ENCODE measurements around the gene CHAT. TPM values are rescaled to one million over a fixed set of nuclear protein-coding genes. Genes with fewer than 3 reads are reported as not detected.

CHAT gene
- total RNA-seq, 3 donors from 2014 or later, result not detected

DNA sequence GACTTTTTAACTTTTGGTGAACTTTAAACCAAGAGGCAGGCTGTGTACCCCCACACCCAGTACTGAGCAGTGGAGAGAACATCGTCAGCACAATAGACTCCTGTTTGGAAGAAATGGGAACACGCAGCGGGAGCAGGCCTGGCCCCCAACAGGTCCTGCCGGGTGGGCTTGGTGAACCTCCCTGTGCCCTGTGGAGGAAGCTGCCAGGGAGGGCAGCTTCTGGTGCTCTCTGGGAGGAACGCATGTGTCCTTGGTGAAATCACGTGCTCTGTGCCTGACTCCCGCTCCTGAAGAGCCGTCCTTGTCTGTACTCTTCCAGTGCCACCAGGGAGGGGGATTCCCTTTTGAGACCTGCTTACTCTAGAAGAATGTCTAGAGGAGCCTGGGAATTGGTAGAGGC is 31.6 kb downstream of the CHAT start:
- Mint-ChIP-seq H3K4me3 (no peak overlapping the region), H3K9me3 (no peaks in the 10 kb centered on the region), H3K36me3 (ENCODE audit: insufficient read depth) (no peaks in the 10 kb centered on the region), H3K4me1 (ENCODE audit: low read depth) (peaks cover 8% of the 10 kb centered on the region), H3K27me3 (ENCODE audit: low read depth) (peaks cover 32% of the 10 kb centered on the region)
- no peak for ATAC-seq
- no peak for DNase-seq

DNA sequence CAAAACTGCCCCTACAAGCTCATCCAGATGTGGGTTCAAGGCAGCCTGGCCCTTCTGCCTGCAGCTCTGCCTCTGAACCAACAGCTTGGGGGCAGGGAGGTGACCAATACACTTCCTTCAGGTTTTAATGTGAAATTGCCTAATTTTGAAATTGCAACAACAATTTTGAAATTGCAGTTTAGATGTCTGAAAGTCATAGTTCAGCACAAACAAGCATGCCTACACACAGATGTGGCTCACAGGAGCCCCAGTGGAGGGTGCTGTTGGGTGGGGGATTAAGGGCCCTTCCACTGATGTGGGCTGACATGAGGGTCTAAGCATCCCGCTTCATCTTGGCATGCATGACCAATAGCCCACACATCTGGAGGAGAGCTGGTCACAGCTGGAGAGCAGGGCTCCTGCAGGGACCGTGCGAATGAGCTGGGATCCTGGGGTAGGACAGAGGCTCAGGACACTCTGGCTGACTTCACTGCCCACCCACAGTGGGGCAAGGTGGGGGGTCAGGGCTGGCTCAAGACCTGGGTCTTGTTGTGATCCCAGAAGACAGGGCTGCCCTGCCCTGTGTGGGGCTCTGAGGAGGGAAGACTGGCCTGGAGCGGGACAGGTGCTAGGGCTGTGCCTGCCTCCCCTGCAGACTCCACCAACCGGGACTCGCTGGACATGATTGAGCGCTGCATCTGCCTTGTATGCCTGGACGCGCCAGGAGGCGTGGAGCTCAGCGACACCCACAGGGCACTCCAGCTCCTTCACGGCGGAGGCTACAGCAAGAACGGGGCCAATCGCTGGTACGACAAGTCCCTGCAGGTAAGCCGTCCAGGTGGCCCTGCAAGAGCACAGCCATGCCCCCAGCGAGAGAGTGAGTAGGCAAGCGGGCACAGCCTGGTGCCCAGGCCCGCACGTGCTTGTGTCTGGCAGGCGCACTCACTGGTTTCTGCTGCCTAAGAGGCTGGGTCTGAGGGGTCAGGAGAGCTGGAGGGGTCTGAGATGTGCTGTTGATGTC is 32.3 kb downstream of the CHAT start:
- Mint-ChIP-seq H3K36me3 (ENCODE audit: insufficient read depth) (no peaks in the 10 kb centered on the region), H3K9me3 (no peaks in the 10 kb centered on the region), H3K4me3 (no peak overlapping the region), H3K4me1 (ENCODE audit: low read depth) (peaks cover 8% of the 10 kb centered on the region), H3K27me3 (ENCODE audit: low read depth) (peaks cover 26% of the 10 kb centered on the region)
- DNase-seq, result no peak
- ATAC-seq, result no peak

DNA sequence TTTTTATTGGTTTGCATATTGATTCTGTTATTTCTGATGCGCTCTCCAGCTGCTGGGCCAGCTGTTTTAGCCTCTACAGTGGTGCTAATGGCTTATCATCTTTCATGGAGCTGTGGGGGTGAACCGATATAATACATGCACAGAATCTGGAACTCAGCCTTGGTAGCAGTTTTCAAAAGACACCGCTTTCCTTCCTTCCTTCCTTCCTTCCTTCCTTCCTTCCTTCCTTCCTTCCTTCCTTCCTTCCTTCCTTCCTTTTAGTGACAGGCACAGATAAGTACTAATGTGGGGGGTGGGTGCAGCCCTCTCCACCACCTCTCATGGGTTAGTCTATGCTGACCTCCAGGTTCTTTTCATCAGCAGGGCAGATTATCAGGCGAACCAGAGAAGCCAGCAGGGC is 33.7 kb downstream of the CHAT start:
- Mint-ChIP-seq H3K4me3 (no peak overlapping the region), H3K4me1 (ENCODE audit: low read depth) (peaks cover 8% of the 10 kb centered on the region), H3K36me3 (ENCODE audit: insufficient read depth) (no peaks in the 10 kb centered on the region), H3K9me3 (no peaks in the 10 kb centered on the region), H3K27me3 (ENCODE audit: low read depth) (peaks cover 21% of the 10 kb centered on the region)
- no peak for DNase-seq
- no peak for ATAC-seq

DNA sequence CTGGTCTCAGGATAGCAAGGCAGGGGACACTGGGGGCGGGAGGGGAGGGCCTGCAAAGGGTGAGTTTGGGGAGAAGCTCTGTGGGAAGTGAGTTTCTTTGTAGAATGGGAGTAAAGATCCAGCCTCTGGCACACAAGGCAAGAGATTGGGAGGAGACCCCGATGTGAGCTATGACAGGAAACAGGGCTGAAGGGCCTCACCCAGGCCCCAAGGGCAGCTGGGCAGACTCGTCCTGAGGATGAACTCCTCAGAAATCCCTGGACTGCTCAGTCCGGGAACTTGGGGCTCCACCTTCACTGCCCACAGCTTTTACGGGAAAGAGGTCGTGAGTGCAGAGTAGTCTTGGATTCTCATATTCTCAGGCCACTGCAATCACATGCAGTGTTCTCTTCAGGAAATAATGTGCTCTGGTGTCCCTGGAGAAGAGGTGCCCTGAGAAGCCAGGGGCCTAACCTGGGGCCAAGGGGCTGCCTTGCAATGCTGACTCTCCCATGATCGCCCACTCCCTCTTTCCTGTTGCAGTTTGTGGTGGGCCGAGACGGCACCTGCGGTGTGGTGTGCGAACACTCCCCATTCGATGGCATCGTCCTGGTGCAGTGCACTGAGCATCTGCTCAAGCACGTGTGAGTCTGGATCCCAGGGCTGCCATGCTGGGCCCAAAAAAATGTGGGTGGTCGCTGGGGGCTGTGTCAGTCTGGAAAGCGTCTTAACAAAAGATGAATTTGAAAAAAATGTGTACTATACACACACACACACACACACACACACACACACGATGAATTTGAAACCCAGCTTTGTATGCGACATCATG is 34.4 kb downstream of the CHAT start:
- peaks cover 8% of the 10 kb centered on the region for H3K4me1 Mint-ChIP-seq (ENCODE audit: low read depth)
- H3K36me3 Mint-ChIP-seq (ENCODE audit: insufficient read depth), result no peaks in the 10 kb centered on the region
- ATAC-seq (no peak), DNase-seq (no peak)
- no peaks in the 10 kb centered on the region for H3K9me3 Mint-ChIP-seq
- H3K4me3 Mint-ChIP-seq, result no peak overlapping the region
- peaks cover 16% of the 10 kb centered on the region for H3K27me3 Mint-ChIP-seq (ENCODE audit: low read depth)

DNA sequence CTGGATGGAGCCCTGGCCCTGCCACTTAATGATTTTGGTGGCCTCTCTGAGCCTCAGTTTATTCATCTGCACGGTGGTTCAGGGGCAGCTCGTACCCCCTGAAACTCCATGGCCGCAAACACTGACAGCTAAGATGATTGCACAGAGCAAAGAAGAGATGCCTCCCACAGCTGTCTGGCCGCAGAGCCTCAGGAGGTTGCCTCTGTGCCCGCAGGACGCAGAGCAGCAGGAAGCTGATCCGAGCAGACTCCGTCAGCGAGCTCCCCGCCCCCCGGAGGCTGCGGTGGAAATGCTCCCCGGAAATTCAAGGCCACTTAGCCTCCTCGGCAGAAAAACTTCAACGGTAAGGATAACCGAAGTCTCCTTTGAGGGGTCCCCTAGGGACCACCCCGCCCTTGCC is 35.5 kb downstream of the CHAT start:
- peak; percentile 31 to 48 for ATAC-seq
- H3K9me3 Mint-ChIP-seq, result no peaks in the 10 kb centered on the region
- H3K27me3 Mint-ChIP-seq (ENCODE audit: low read depth), result peaks cover 15% of the 10 kb centered on the region
- no peak for DNase-seq
- no peaks in the 10 kb centered on the region for H3K36me3 Mint-ChIP-seq (ENCODE audit: insufficient read depth)
- peaks cover 8% of the 10 kb centered on the region for H3K4me1 Mint-ChIP-seq (ENCODE audit: low read depth)
- no peak overlapping the region for H3K4me3 Mint-ChIP-seq

DNA sequence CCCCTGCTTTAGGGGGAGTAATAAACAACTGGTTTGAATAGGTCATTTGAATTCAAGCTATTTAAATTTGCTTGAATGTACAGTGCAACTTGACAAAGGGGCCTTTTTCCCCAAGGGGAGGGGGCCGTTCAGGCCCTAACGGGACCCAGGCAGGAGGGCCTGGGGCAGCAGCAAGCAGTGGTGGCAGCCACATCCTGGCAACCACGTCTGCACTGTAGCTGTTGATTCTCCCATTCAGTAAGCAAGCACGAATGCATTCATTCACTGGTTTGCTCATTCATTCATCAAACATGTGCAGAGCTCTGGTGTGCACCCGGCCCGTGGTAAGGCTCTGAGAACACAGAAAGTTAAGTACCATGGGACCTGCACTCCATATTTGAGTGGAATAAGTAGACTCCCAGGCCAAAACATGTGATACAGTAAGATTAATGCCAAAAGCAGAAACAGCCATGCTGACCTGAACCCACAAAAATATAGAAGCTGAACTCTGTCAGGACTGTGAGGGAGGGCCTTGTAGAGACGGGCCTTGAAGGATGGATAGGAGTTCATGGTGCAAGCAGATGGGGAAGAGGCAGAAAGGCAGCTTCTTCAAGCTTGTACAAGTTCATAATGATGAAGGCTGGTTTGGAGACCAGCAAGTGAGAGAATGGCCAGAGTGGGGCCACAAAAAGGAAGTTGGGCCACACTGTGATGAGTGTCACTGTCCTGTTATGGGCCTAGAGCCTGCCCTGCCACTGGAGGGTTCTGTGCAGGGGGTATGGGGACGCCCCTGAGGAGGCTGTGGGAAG is 36.3 kb downstream of the CHAT start:
- peaks cover 8% of the 10 kb centered on the region for H3K4me1 Mint-ChIP-seq (ENCODE audit: low read depth)
- peaks cover 12% of the 10 kb centered on the region for H3K27me3 Mint-ChIP-seq (ENCODE audit: low read depth)
- DNase-seq, result no peak
- no peaks in the 10 kb centered on the region for H3K9me3 Mint-ChIP-seq
- no peaks in the 10 kb centered on the region for H3K36me3 Mint-ChIP-seq (ENCODE audit: insufficient read depth)
- no peak for ATAC-seq
- H3K4me3 Mint-ChIP-seq, result no peak overlapping the region

DNA sequence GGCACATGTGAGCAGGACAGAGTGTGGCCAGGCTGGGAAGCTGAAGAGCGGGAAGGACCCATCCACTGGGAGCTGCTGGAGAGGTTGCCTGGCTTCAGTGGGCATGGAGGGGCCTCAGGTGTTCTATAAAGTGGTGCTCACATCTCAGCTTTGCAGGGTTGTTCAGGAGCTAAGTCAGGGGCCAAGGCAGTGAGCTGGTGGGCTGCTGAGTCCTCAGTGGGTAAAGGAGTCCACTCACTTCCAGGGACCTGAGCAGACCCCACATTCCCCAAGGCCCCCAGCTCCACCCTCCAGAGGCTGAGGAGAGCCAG is 36.8 kb downstream of the CHAT start:
- ATAC-seq (no peak), DNase-seq (no peak)
- Mint-ChIP-seq H3K27me3 (ENCODE audit: low read depth) (peaks cover 12% of the 10 kb centered on the region), H3K4me1 (ENCODE audit: low read depth) (peaks cover 8% of the 10 kb centered on the region), H3K9me3 (no peaks in the 10 kb centered on the region), H3K36me3 (ENCODE audit: insufficient read depth) (no peaks in the 10 kb centered on the region), H3K4me3 (no peak overlapping the region)

DNA sequence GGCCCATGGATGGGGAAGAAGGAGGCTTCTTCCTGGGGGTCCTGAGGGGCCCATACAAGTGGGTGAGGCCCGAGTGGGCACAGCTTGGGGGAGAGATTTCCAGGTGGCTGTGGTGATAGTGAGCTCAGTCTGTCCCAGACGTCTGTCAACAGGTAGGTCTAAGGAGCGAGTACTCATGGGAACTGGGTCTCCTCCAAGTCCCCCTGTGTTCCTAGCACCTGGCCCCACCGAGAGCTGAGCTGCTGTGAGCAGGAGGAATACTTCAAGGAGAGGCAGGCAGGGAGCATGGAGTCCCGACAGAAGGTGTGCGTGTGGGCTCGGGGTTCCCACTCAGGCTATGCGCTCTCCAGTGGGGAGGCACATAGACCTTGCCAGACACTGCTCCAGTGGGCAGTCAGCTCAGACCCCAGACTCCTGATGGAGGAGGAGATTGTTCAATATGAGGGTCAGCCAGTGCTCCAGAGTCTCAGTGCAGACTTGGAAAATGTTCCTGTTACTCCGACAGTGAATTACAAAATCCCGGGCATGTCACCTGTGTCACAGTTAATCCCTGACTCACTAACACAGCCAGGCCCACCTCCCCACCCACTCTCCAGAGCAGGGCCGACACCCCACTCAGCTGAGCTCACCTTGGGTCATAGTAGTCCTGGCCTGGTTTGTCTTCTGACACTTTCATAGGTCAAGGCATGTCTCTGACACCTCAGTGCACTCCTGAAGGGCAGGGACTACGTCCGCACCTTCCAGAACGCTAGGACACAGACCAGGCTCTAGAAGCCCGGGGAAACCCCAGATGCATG is 37.4 kb downstream of the CHAT start:
- Mint-ChIP-seq H3K4me3 (no peak overlapping the region), H3K4me1 (ENCODE audit: low read depth) (peaks cover 8% of the 10 kb centered on the region), H3K27me3 (ENCODE audit: low read depth) (peaks cover 14% of the 10 kb centered on the region), H3K36me3 (ENCODE audit: insufficient read depth) (no peaks in the 10 kb centered on the region), H3K9me3 (no peaks in the 10 kb centered on the region)
- DNase-seq (no peak), ATAC-seq (no peak)

DNA sequence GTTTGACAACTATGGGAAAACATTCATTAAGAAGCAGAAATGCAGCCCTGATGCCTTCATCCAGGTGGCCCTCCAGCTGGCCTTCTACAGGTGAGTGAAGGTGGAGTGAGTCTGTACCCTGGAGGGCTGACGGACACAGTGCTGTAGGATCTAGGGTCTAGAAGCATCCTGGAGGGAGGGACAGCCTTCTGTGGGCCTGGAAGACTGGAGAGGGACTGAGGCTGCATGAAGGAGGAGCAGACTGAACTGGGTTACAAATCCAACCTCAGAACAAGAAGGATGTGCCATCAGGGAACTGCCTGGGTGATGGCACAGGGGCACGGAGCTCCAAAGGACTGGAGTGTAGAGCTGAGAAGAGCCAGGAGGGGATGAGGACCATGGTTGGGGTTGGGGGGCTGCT is 38.1 kb downstream of the CHAT start:
- Mint-ChIP-seq H3K9me3 (peaks cover 4% of the 10 kb centered on the region), H3K4me3 (no peak overlapping the region), H3K27me3 (ENCODE audit: low read depth) (peaks cover 20% of the 10 kb centered on the region), H3K4me1 (ENCODE audit: low read depth) (peaks cover 8% of the 10 kb centered on the region), H3K36me3 (ENCODE audit: insufficient read depth) (no peaks in the 10 kb centered on the region)
- DNase-seq (no peak), ATAC-seq (no peak)

DNA sequence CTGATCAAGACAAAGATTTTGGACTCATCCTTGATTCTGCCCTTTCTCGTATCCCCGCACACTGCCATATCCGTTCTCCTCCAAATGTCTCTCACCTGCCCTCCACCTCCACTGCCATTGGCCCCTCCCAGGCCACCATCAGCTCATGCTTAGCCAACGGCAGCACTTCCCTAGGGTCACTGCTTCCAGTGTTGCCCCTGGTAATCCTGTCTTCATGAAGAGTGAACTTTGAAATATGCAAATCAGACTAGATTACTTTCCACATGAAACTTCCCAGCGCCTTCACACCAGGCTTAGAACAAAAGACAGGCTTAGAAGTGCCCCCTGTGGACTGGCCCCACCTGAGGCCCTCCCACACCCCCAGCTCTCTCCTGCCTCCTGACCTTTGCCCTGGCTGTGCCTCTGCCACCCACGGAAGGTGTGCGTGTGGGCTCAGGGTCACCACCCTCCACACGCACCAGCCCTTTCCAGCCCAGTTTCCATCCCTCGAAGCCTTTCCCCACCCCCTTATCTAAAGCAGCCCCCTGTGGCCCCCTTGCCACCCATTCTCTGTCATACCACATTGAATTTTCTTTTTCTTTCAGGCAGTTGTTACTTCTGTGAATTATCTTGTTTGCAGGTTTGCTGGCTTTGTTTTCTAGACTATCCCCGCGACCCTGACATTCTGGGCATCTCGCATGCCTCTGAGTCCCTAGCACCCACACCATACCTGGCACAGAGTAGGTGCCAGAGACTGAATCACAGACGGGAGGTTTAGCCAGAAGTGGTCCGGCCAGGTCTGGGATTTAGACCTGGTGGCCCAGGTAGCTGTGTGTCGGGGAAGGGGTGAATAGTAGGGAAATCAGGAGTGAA is 38.8 kb downstream of the CHAT start:
- DNase-seq (no peak), ATAC-seq (no peak)
- Mint-ChIP-seq H3K4me3 (no peak overlapping the region), H3K27me3 (ENCODE audit: low read depth) (peaks cover 20% of the 10 kb centered on the region), H3K9me3 (peaks cover 4% of the 10 kb centered on the region), H3K4me1 (ENCODE audit: low read depth) (peaks cover 8% of the 10 kb centered on the region), H3K36me3 (ENCODE audit: insufficient read depth) (no peaks in the 10 kb centered on the region)

DNA sequence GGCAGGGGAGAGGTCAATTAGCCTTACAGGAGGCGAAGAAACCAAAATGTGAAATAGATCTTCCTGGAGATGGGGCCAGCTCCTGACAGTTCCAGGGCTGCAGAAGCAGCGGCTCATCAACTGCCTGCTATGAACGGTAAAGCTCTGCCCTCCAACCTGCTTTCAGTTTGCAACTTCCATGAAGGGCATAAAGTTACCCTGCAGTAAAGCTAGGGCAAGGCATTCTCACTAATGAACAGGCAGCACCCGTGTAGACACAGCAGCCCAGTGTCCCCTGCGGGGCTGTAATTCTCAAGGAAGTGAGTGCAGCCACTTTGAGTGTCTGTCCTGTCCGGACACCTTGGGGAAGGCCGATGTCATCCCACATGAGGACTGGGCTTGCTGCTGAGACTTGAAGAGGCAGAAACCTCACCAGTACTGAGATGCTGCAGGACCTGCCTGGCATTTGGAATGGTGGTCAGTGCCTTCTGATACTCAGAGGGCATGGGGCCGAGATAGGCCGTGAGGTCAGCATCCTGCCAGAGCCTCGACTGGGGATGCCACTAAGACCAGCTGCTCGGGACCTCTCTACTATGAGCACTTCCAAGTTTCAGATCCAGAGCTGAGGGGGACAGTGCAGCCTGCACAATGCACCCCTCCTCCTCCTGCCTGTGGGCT is 39.6 kb downstream of the CHAT start:
- Mint-ChIP-seq H3K4me1 (ENCODE audit: low read depth) (peaks cover 6% of the 10 kb centered on the region), H3K36me3 (ENCODE audit: insufficient read depth) (no peaks in the 10 kb centered on the region), H3K27me3 (ENCODE audit: low read depth) (peaks cover 20% of the 10 kb centered on the region), H3K9me3 (peaks cover 4% of the 10 kb centered on the region), H3K4me3 (no peak overlapping the region)
- ATAC-seq (no peak), DNase-seq (no peak)

DNA sequence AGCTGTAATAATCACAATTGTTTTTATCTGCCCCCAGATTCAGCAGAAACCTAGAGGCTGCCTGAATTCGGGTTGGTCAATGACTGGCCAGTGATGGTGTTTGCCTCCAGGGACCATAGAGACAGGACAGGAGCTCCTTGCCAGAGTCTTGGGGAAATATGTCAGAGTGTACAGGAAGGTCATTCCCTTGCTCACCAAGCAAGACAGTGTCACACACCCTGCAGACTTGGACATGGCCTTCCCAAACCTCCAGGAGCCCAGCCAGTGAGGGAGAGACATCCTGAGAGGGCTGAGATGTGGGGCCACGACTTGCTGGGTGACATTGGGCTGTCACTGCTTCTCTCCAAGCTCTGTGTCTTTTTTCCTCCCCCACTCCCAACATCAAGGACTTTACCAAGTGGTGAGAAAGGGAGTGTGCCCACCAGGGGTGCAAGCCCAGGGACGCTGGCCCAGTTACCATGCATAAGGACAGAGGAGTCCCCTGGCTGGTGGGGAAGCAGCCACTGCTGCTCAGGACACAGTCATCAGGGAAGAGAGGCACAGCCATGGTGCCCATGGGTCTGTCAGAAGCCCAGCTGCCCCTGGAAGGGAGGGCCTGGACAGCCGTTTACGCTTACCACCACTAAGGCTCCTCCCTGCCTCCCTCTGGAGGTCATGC is 40.3 kb downstream of the CHAT start:
- Mint-ChIP-seq H3K9me3 (peaks cover 10% of the 10 kb centered on the region), H3K4me3 (no peak overlapping the region), H3K27me3 (ENCODE audit: low read depth) (peaks cover 20% of the 10 kb centered on the region), H3K36me3 (ENCODE audit: insufficient read depth) (no peaks in the 10 kb centered on the region), H3K4me1 (ENCODE audit: low read depth) (peaks cover 5% of the 10 kb centered on the region)
- DNase-seq (no peak), ATAC-seq (no peak)

Data from activated T-cell treated with anti-CD3 and anti-CD28 coated beads, Interleukin-2, amount 50 U/mL, for 4 hours (primary cell).